OCI-LY1 (cell line): ENCODE results near the gene AURKAIP1.

ENCODE experiments used
- H2AFZ ChIP-seq: fragments of 200-600 bp; sonication (generic), shearing (Covaris generic); 2 replicates; pipeline ENCODE4 v1.6.0; 2014; ENCODE audit warnings: antibody characterized with exemption, mild to moderate bottlenecking, low read length
- H3F3A ChIP-seq: fragments of 200-600 bp; sonication (generic), shearing (Covaris generic); 2 replicates; pipeline ENCODE4 v1.6.0; 2014; ENCODE audit warnings: mild to moderate bottlenecking, antibody characterized with exemption, low read length, moderate library complexity; ENCODE audit not compliant: insufficient read depth
- H3K27ac ChIP-seq: fragments of 200-600 bp; sonication (generic); 2 replicates; pipeline ENCODE4 v1.5.1; 2014; ENCODE audit warnings: low read length, mixed run types, mild to moderate bottlenecking, low read depth; ENCODE audit not compliant: poor library complexity, severe bottlenecking
- H3K27me3 ChIP-seq: fragments of 200-600 bp; sonication (generic); 2 replicates; pipeline ENCODE4 v1.6.0; 2014; ENCODE audit warnings: antibody characterized with exemption, mild to moderate bottlenecking, low read length, moderate library complexity; ENCODE audit not compliant: insufficient read depth
- H3K36me3 ChIP-seq: fragments of 200-600 bp; sonication (generic); 2 replicates; pipeline ENCODE4 v1.6.1; 2014; ENCODE audit warnings: mild to moderate bottlenecking, antibody characterized with exemption, low read length, moderate library complexity, mixed read lengths; ENCODE audit not compliant: insufficient read depth
- H3K4me1 ChIP-seq: fragments of 200-600 bp; sonication (generic); 2 replicates; pipeline ENCODE4 v1.5.1; 2014; ENCODE audit warnings: mild to moderate bottlenecking, low read length, moderate library complexity; ENCODE audit not compliant: insufficient read depth, severe bottlenecking
- H3K4me2 ChIP-seq: fragments of 200-600 bp; sonication (generic), shearing (Covaris generic); 2 replicates; pipeline ENCODE4 v1.6.1; 2014; ENCODE audit warnings: low read length
- H3K4me3 ChIP-seq: fragments of 200-600 bp; sonication (generic); 2 replicates; pipeline ENCODE4 v1.5.1; 2014; ENCODE audit warnings: low read length, low read depth, mild to moderate bottlenecking, mixed read lengths; ENCODE audit not compliant: poor library complexity, severe bottlenecking
- H3K79me2 ChIP-seq: fragments of 200-600 bp; shearing (Covaris generic); 2 replicates; pipeline ENCODE4 v1.6.1; 2016; ENCODE audit warnings: mixed run types, low read length, mixed read lengths; ENCODE audit not compliant: insufficient read depth
- H3K9ac ChIP-seq: fragments of 200-600 bp; sonication (generic), shearing (Covaris generic); 2 replicates; pipeline ENCODE4 v1.6.1; 2014; ENCODE audit warnings: mild to moderate bottlenecking, low read length, mixed read lengths
- H3K9me2 ChIP-seq: fragments of 200-600 bp; sonication (generic), shearing (Covaris generic); 2 replicates; pipeline ENCODE4 v1.6.1; 2014; ENCODE audit warnings: low read depth, mild to moderate bottlenecking, low read length, mixed read lengths
- H3K9me3 ChIP-seq: fragments of 200-600 bp; shearing (Covaris generic); 2 replicates; pipeline ENCODE4 v1.6.1; 2014; ENCODE audit warnings: low read length, mixed read lengths
- H4K20me1 ChIP-seq: fragments of 200-600 bp; sonication (generic), shearing (Covaris generic); 2 replicates; pipeline ENCODE4 v1.6.0; 2016; ENCODE audit warnings: mild to moderate bottlenecking, low read length; ENCODE audit not compliant: insufficient read depth
- CTCF ChIP-seq: fragments of 200-600 bp; sonication (generic), shearing (Covaris generic); IDR thresholded peaks from 2 replicates; pipeline ENCODE4 v1.5.1; 2017; ENCODE audit warnings: mild to moderate bottlenecking, antibody characterized with exemption, low read length, moderate library complexity, mixed read lengths
- EZH2 ChIP-seq: fragments of 200-600 bp; sonication (generic), shearing (Covaris generic); IDR thresholded peaks from 2 replicates; pipeline ENCODE4 v1.8.0; 2017; ENCODE audit warnings: borderline replicate concordance, mixed run types, mild to moderate bottlenecking, antibody characterized with exemption, low read length, moderate library complexity, mixed read lengths

AURKAIP1 gene

GRCh38 chr1:1324524-1325287 is 50.3 kb downstream of the AURKAIP1 start, which contains the start of the genes CPTP and INTS11:
CPTP (plus strand) TSS chr1:1324802; CDS start chr1:1326911, 2,109 bp downstream.
INTS11 (minus strand) TSS chr1:1324660; CDS start chr1:1324608, 52 bp downstream.
- Histone ChIP-seq H3K27ac (peak within 1 kb of the TSS; percentile 70), H4K20me1 (no peaks in the 10 kb centered on the region), H3K79me2 (peaks cover 17% of the 10 kb centered on the region), H3K9me3 (no peaks in the 10 kb centered on the region), H3K4me1 (peaks cover 26% of the 10 kb centered on the region), H3K27me3 (no peaks in the 10 kb centered on the region), H3K36me3 (peaks cover 22% of the 10 kb centered on the region; the same call in 1 of the 2 replicates), H3K4me2 (peak within 1 kb of the TSS; percentile 90), H3F3A (no peaks in the 10 kb centered on the region), H2AFZ (no peak within 1 kb of the TSS), H3K9ac (peak within 1 kb of the TSS; percentile 96), H3K4me3 (peak within 1 kb of the TSS; percentile 86), H3K9me2 (no peaks in the 10 kb centered on the region)
- TF ChIP-seq CTCF (no peak), EZH2 (no peak)

- Histone ChIP-seq H2AFZ (no peak overlapping the region), H3K27me3 (no peaks in the 10 kb centered on the region), H3F3A (no peaks in the 10 kb centered on the region), H3K79me2 (peaks cover 17% of the 10 kb centered on the region), H3K9ac (peak overlapping the region; percentile 96), H3K4me1 (peaks cover 26% of the 10 kb centered on the region), H3K9me3 (no peaks in the 10 kb centered on the region), H3K9me2 (no peaks in the 10 kb centered on the region), H3K27ac (no peak overlapping the region), H3K36me3 (peaks cover 28% of the 10 kb centered on the region), H3K4me2 (peak overlapping the region; percentile 66), H3K4me3 (peak overlapping the region; percentile 86), H4K20me1 (no peaks in the 10 kb centered on the region)
- TF ChIP-seq CTCF = no peak
- no peak for TF ChIP-seq EZH2
Measured at GRCh38 chr1:1324084-1324523, 50.9 kb downstream of the AURKAIP1 start.
